GM12878 (cell line): ENCODE data around the gene DKK1. TPM values are rescaled to one million over a fixed set of nuclear protein-coding genes. Genes with fewer than 3 reads are reported as not detected.

Experiments used
- ATAC-seq: fragments of 200-7000 bp; cut with Tn5 transposase; 3 replicates; pipeline ENCODE4 v1.9.1; 2020; ENCODE audit warnings: mild to moderate bottlenecking, moderate library complexity
- BruUV-seq: library from RNA; stranded (reverse); fragments of 400-500 nt; replicated peaks from 2 replicates; lab custom pipeline; 2021; lab: Mats Ljungman, UMichigan
- CTCF ChIA-PET: fragments of 300-600 bp; sonication (Branson Sonifier 250); formaldehyde crosslinking; extraction: SDS; loops from one replicate; lab custom pipeline; 2021; ENCODE audit warnings: inconsistent platforms; lab: Yijun Ruan, JAX
- POLR2A ChIA-PET: fragments of 350-600 bp; formaldehyde crosslinking; extraction: SDS; loops from one replicate; lab custom pipeline; 2021; ENCODE audit warnings: inconsistent platforms; lab: Charles Lee
- RAD21 ChIA-PET: fragments of 300-600 bp; sonication (Branson Sonifier 250); formaldehyde crosslinking; loops from one replicate; lab custom pipeline; 2023; ENCODE audit warnings: antibody characterized with exemption; ENCODE audit not compliant: unreplicated experiment; lab: Charles Lee
- SMC1A ChIA-PET: fragments of 300-600 bp; sonication (Branson Sonifier 250); formaldehyde crosslinking; loops from one replicate; lab custom pipeline; 2023; ENCODE audit not compliant: unreplicated experiment, uncharacterized antibody; lab: Charles Lee
- DNase-seq: peaks from one replicate; pipeline ENCODE4 v3.0.0-alpha.2; 2011; ENCODE audit warnings: low read depth, low spot score
- FAIRE-seq: peaks from 3 replicates; lab custom pipeline; 2011; peaks lifted over from hg19 to GRCh38; lab: Jason Lieb, UNC
- H2AFZ ChIP-seq: 2 replicates; pipeline ENCODE4 v1.6.0; 2011; ENCODE audit warnings: low read depth, low read length, control low read depth; ENCODE audit not compliant: control insufficient read depth
- H3K27ac ChIP-seq: 2 replicates; pipeline ENCODE4 v1.5.1; 2011; ENCODE audit warnings: control low read depth; ENCODE audit not compliant: control insufficient read depth, insufficient read depth
- H3K27me3 ChIP-seq, 2 experiments: replicated peaks in 1 of 2; 2 replicates each; pipeline versions ENCODE4 v1.6.0 to v1.6.1; 2011; ENCODE audit warnings: low read length in 1 of 2; ENCODE audit not compliant: control insufficient read depth in 2 of 2, insufficient read depth in 2 of 2
- H3K36me3 ChIP-seq, 2 experiments: 2 replicates each; pipeline ENCODE4 v1.5.1; 2011; ENCODE audit warnings: low read length in 1 of 2; ENCODE audit not compliant: control insufficient read depth in 2 of 2, insufficient read depth in 2 of 2
- H3K4me1 ChIP-seq: 2 replicates; pipeline ENCODE4 v1.6.1; 2011; ENCODE audit warnings: mild to moderate bottlenecking, low read length, moderate library complexity, mixed read lengths; ENCODE audit not compliant: control insufficient read depth, insufficient read depth
- H3K4me2 ChIP-seq: 2 replicates; pipeline ENCODE4 v1.6.0; 2011; ENCODE audit warnings: control low read depth; ENCODE audit not compliant: control insufficient read depth, insufficient read depth
- H3K4me3 ChIP-seq: fragments of 200-600 bp; sonication (generic); 2 replicates; pipeline ENCODE4 v1.5.1; 2016
- H3K79me2 ChIP-seq: 2 replicates; pipeline ENCODE4 v1.6.0; 2011; ENCODE audit warnings: low read length; ENCODE audit not compliant: control insufficient read depth, insufficient read depth
- H3K9ac ChIP-seq: 2 replicates; pipeline ENCODE4 v1.8.0; 2011; ENCODE audit warnings: low read length, control low read depth, mixed read lengths; ENCODE audit not compliant: control insufficient read depth, insufficient read depth
- H3K9me3 ChIP-seq: replicated peaks from 3 replicates; pipeline ENCODE4 v1.5.1; 2011; ENCODE audit warnings: mild to moderate bottlenecking, low read length; ENCODE audit not compliant: control insufficient read depth, insufficient read depth
- H4K20me1 ChIP-seq: 2 replicates; pipeline ENCODE4 v1.6.0; 2011; ENCODE audit not compliant: control insufficient read depth, insufficient read depth
- CBFB ChIP-seq: IDR thresholded peaks from 2 replicates; pipeline ENCODE4 v1.6.1; 2016; ENCODE audit warnings: antibody characterized with exemption, low read depth
- CHD4 ChIP-seq: fragments of 200-600 bp; sonication (generic); IDR thresholded peaks from 2 replicates; pipeline ENCODE4 v1.6.1; 2016; ENCODE audit warnings: mild to moderate bottlenecking
- CREB1 ChIP-seq: IDR thresholded peaks from 2 replicates; pipeline ENCODE4 v1.6.1; 2012; ENCODE audit warnings: low read depth, mild to moderate bottlenecking, inconsistent platforms
- ETV6 ChIP-seq, 2 experiments: fragments of 450-650 bp in 1 of 2; IDR thresholded peaks in 1 of 2; conservative IDR thresholded peaks in 1 of 2; 2 replicates each; pipeline ENCODE4 v1.6.1; 2014; ENCODE audit warnings: antibody characterized with exemption in 1 of 2, borderline replicate concordance in 1 of 2, low read depth in 1 of 2, mild to moderate bottlenecking in 1 of 2, moderate library complexity in 1 of 2
- FOXK2 ChIP-seq: fragments of 450-650 bp; IDR thresholded peaks from 2 replicates; pipeline ENCODE4 v1.6.1; 2017; ENCODE audit warnings: mild to moderate bottlenecking, moderate library complexity
- YBX1 ChIP-seq: fragments of 450-650 bp; IDR thresholded peaks from 2 replicates; pipeline ENCODE4 v1.6.1; 2016; ENCODE audit warnings: antibody characterized with exemption
- ZZZ3 ChIP-seq: IDR thresholded peaks from 2 replicates; pipeline ENCODE4 v1.6.1; 2011; ENCODE audit warnings: low read depth; ENCODE audit not compliant: control insufficient read depth, insufficient read length
- WGBS: methylation state at CpG from one replicate; pipeline ENCODE4 v1.1.6; 2016; ENCODE audit warnings: low lambda C conversion rate; ENCODE audit not compliant: insufficient replicate concordance, insufficient coverage; ENCODE audit errors: missing lambda C conversion rate; 5-methylcytosine and 5-hydroxymethylcytosine counted together
- in situ Hi-C: fragments of 300-500 bp; cut with MboI; formaldehyde crosslinking; loops from 9 replicates; pipeline ENCODE4 v1.14.3; 2018; ENCODE audit warnings: mixed read lengths
- intact Hi-C: fragments of 100-400 bp; cut with micrococcal nuclease; formaldehyde crosslinking; loops from one replicate; pipeline ENCODE4 v1.14.2; 2022; ENCODE audit not compliant: unreplicated experiment
- polyA plus RNA-seq, 11 experiments: library from polyadenylated mRNA; depleted of rRNA in 4 of 11; unstranded in 6 of 11; stranded (reverse) in 5 of 11; fragments of >200 nt; fragmentation: Nextera tagmentation in 4 of 11; fragmentation: Illumina TruSeq in 1 of 11; extraction: Ambion mirVana in 4 of 11; extraction: Trizol in 1 of 11; gene quantifications; 1 replicate in 1 of 11; 2 replicates in 10 of 11; pipeline versions ENCODE4 v1.2.1 to v1.2.3, GENCODE V29; 2011 to 2016; ENCODE audit warnings: inconsistent platforms in 2 of 11, missing spikeins in 2 of 11, low read depth in 1 of 11
- total RNA-seq, 4 experiments: library from RNA; depleted of rRNA in 3 of 4; stranded (reverse); fragments of >200 nt in 3 of 4; fragmentation: Illumina TruSeq in 1 of 4; extraction: Trizol in 1 of 4; gene quantifications; 2 replicates each; pipeline versions ENCODE4 v1.2.1 to v1.2.3, GENCODE V29; 2013 to 2021
- TF ChIP-seq, protein P1 (sequence below): fragments of 450-650 bp; formaldehyde crosslinking; IDR thresholded peaks from 2 replicates; pipeline ENCODE4 v1.4.0; 2020; ENCODE audit warnings: mild to moderate bottlenecking, moderate library complexity
- TF ChIP-seq, protein P2 (sequence below): fragments of 450-650 bp; IDR thresholded peaks from 2 replicates; pipeline ENCODE4 v1.6.1; 2017; ENCODE audit warnings: antibody characterized with exemption, mild to moderate bottlenecking, moderate library complexity
- TF ChIP-seq, protein P3 (sequence below): fragments of 150-350 bp; IDR thresholded peaks from 2 replicates; pipeline ENCODE4 v1.6.1; 2016; ENCODE audit warnings: low read depth, low read length

Gene DKK1
- total and polyA plus RNA-seq, 10 of the 15 experiments (the other 5 are each of a cell fraction or from before 2014, with no cell fraction given), result 0.12 to 0.77 (median 0.33) TPM; not detected in 7

DNA sequence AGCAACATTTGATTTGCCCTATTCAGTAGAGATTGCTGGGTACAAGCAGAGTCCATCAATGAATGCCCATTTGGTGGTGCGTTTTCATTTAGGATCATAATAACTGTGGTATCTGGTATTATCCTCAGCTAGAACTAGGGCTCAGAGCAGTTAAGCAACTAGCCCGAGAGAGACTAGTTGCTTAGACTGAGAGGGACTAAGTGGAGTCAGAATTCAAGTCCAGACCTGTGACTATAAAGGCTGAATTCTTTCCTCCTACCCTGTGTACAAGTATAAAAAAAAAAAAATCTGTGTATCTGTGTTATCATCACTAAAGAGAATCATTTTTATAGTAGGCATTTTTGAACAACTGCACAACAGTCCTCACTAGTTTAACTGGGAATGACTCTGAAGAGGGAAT lies 45.3 kb upstream of the DKK1 start (continued):
- TF ChIP-seq, protein P1, sequence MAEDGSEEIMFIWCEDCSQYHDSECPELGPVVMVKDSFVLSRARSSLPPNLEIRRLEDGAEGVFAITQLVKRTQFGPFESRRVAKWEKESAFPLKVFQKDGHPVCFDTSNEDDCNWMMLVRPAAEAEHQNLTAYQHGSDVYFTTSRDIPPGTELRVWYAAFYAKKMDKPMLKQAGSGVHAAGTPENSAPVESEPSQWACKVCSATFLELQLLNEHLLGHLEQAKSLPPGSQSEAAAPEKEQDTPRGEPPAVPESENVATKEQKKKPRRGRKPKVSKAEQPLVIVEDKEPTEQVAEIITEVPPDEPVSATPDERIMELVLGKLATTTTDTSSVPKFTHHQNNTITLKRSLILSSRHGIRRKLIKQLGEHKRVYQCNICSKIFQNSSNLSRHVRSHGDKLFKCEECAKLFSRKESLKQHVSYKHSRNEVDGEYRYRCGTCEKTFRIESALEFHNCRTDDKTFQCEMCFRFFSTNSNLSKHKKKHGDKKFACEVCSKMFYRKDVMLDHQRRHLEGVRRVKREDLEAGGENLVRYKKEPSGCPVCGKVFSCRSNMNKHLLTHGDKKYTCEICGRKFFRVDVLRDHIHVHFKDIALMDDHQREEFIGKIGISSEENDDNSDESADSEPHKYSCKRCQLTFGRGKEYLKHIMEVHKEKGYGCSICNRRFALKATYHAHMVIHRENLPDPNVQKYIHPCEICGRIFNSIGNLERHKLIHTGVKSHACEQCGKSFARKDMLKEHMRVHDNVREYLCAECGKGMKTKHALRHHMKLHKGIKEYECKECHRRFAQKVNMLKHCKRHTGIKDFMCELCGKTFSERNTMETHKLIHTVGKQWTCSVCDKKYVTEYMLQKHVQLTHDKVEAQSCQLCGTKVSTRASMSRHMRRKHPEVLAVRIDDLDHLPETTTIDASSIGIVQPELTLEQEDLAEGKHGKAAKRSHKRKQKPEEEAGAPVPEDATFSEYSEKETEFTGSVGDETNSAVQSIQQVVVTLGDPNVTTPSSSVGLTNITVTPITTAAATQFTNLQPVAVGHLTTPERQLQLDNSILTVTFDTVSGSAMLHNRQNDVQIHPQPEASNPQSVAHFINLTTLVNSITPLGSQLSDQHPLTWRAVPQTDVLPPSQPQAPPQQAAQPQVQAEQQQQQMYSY, result no peak
- TF ChIP-seq ETV6 (conservative IDR thresholded peaks at IDR 0.05 in 1 of 2, IDR thresholded peaks at IDR 0.05 in 1 of 2; ENCODE audit: borderline replicate concordance in 1 of 2, low read depth in 1 of 2) (no peak), CBFB (no peak)

DNA sequence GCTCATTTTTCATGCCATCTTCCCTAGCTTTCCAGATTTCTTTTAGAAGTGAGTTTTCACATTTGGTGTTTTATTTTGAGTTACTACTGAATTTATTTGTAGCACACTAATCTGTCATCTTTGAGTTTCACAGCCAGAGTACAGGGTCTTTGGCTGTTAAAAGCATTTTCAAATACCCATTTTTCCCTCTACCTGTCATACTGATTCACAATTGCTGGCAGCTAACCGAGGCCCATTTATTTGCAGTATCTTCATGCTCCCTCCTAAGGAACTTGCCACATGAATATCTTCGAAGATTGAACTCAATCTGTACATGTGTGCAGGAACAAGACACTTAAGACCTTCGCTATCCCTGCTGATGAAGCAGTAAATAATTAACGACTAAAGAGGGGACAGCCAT lies 44.8 kb upstream of the DKK1 start:
- WGBS, result 15% methylated on average over 4 of the region's 4 CpGs
- ATAC-seq, result no peak
- Histone ChIP-seq H3K4me3 (no peak overlapping the region), H3K36me3 (no peaks in the 10 kb centered on the region), H3K4me2 (no peak overlapping the region), H3K4me1 (no peaks in the 10 kb centered on the region), H3K9ac (no peak overlapping the region), H3K27ac (no peak overlapping the region), H2AFZ (no peak overlapping the region), H3K27me3 (no peaks in the 10 kb centered on the region), H3K9me3 (no peaks in the 10 kb centered on the region), H3K79me2 (no peaks in the 10 kb centered on the region), H4K20me1 (no peaks in the 10 kb centered on the region)
- no TSS peak for BruUV-seq
- ChIA-PET CTCF (interaction anchor here (0.6 kb wide), 1 partner anchor 551 kb away, joined by 4 read pairs; no protein-coding TSS in a partner anchor), POLR2A (no interaction called here), RAD21 (no interaction called here), SMC1A (no interaction called here)
- intact Hi-C loops, result no loop called here
- DNase-seq, result no peak
- no peak for FAIRE-seq
- TF ChIP-seq CREB1 (no peak), YBX1 (no peak), FOXK2 (no peak), CHD4 (no peak), ZZZ3 (no peak)
- TF ChIP-seq, protein P2, sequence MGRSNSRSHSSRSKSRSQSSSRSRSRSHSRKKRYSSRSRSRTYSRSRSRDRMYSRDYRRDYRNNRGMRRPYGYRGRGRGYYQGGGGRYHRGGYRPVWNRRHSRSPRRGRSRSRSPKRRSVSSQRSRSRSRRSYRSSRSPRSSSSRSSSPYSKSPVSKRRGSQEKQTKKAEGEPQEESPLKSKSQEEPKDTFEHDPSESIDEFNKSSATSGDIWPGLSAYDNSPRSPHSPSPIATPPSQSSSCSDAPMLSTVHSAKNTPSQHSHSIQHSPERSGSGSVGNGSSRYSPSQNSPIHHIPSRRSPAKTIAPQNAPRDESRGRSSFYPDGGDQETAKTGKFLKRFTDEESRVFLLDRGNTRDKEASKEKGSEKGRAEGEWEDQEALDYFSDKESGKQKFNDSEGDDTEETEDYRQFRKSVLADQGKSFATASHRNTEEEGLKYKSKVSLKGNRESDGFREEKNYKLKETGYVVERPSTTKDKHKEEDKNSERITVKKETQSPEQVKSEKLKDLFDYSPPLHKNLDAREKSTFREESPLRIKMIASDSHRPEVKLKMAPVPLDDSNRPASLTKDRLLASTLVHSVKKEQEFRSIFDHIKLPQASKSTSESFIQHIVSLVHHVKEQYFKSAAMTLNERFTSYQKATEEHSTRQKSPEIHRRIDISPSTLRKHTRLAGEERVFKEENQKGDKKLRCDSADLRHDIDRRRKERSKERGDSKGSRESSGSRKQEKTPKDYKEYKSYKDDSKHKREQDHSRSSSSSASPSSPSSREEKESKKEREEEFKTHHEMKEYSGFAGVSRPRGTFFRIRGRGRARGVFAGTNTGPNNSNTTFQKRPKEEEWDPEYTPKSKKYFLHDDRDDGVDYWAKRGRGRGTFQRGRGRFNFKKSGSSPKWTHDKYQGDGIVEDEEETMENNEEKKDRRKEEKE, result no peak
- TF ChIP-seq, protein P3, sequence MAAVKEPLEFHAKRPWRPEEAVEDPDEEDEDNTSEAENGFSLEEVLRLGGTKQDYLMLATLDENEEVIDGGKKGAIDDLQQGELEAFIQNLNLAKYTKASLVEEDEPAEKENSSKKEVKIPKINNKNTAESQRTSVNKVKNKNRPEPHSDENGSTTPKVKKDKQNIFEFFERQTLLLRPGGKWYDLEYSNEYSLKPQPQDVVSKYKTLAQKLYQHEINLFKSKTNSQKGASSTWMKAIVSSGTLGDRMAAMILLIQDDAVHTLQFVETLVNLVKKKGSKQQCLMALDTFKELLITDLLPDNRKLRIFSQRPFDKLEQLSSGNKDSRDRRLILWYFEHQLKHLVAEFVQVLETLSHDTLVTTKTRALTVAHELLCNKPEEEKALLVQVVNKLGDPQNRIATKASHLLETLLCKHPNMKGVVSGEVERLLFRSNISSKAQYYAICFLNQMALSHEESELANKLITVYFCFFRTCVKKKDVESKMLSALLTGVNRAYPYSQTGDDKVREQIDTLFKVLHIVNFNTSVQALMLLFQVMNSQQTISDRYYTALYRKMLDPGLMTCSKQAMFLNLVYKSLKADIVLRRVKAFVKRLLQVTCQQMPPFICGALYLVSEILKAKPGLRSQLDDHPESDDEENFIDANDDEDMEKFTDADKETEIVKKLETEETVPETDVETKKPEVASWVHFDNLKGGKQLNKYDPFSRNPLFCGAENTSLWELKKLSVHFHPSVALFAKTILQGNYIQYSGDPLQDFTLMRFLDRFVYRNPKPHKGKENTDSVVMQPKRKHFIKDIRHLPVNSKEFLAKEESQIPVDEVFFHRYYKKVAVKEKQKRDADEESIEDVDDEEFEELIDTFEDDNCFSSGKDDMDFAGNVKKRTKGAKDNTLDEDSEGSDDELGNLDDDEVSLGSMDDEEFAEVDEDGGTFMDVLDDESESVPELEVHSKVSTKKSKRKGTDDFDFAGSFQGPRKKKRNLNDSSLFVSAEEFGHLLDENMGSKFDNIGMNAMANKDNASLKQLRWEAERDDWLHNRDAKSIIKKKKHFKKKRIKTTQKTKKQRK, result no peak
- in situ Hi-C loops, result no loop called here
